GM19467 (cell line): ENCODE data around the gene BLOC1S6.

ENCODE experiments used
- ATAC-seq: cut with Tn5 transposase; IDR thresholded peaks from one replicate; pipeline ENCODE4 v1.9.1; 2021; ENCODE audit warnings: mild to moderate bottlenecking, moderate library complexity; ENCODE audit not compliant: unreplicated experiment

BLOC1S6 gene, protein sequence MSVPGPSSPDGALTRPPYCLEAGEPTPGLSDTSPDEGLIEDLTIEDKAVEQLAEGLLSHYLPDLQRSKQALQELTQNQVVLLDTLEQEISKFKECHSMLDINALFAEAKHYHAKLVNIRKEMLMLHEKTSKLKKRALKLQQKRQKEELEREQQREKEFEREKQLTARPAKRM

DNA sequence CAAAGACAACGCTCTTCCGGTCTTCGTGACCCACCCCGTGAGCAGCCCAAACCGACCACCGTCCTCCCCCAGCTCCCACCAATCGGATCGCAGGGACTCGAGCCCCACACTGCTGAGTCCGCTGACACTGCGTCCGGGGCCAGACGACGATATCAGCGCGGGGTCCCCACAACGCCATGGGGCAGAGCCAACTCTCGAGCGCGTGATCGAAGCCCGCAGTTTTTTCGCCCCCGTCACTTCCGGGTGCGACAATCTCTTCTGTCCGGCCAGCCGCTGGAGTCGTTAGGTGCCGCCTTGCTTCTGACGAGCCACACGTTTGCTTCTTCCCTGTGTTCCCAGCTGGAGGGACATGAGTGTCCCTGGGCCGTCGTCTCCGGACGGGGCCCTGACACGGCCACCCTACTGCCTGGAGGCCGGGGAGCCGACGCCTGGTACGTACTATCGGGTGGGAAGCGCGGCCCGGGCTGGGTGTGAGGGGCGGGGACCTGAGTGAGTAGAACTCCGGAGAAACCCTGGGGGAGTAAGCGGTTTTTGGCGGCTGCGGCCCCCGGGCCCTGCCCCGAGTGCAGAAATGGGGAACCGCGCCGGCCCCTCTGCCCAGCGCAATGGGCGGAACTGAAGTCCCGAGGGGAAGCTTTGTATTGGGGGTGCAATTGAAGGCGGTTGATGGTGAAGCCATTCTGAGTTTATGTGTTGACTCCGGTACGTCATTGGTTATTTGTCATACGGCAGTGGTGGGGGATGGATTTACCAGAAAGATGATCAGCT lies at the start of gene BLOC1S6:
TSS of gene BLOC1S6 (plus strand) at position 285 of the 768 bp plus-strand sequence. CDS start at position 350, 65 bp downstream.
- ATAC-seq = peak; percentile 74

- ATAC-seq = no peak
Observed at GRCh38 chr15:45539680-45540079, 47.5 kb upstream of the BLOC1S6 start.

- no peak for ATAC-seq
Observed at GRCh38 chr15:45540531-45540930, 46.6 kb upstream of the BLOC1S6 start.

DNA sequence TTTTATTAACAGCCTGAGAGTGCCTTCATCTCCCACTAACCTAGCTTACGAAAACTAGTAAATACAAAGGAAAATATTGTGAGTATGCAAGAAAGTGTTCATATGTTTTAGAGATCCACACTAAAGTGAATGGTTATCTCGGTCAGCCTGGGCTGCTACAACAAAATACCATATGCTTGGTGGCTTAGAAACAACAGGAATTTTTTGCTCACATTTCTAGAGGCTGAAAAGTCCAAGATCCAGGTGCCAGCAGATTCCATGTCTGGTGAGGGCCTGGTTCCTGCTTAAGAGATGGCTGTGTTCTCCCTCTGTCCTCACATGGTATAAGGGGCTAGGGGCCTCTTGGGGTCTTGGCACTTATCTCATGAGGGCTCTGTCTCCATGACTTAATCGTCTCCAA lies 44.1 kb upstream of the BLOC1S6 start:
- ATAC-seq = no peak

DNA sequence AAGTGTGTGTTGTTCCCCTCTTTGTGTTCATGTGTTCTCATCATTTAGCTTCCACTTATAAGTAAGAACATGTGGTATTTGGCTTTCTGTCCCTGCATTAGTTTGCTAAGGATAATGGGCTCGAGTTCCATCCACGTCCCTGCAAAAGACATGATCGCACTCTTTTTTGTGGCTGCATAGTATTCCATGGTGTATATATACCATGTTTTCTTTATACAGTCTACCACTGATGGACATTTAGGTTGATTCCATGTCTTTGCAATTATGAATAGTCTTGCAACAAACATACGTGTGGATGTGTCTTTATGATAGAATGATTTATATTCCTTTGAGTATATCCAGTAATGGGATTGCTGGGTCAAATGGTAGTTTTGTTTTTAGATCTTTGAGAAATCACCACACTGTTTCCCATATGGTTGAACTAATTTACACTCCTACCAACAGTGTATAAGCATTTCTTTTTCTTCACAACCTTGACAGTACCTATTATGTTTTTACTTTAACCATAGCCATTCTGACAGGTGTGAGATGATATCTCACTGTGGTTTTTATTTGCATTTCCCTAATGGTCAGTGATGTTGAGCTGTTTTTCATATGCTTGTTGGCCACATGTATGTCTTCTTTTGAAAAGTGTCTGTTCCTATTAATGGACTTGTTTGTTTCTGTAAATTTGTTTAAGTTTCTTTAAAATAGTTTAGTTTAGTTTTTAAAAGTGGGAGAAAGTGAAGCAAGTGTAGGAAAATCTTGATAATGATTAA lies 42.7 kb upstream of the BLOC1S6 start:
- no peak for ATAC-seq

- ATAC-seq = no peak
Observed at GRCh38 chr15:45546789-45547188, 40.4 kb upstream of the BLOC1S6 start.

GRCh38 chr15:45548753-45549520 lies 38.2 kb upstream of the BLOC1S6 start:
- ATAC-seq = no peak

GRCh38 chr15:45549541-45550220 lies 37.5 kb upstream of the BLOC1S6 start:
- no peak for ATAC-seq

- no peak for ATAC-seq
Observed at GRCh38 chr15:45550436-45550835, 36.7 kb upstream of the BLOC1S6 start.

DNA sequence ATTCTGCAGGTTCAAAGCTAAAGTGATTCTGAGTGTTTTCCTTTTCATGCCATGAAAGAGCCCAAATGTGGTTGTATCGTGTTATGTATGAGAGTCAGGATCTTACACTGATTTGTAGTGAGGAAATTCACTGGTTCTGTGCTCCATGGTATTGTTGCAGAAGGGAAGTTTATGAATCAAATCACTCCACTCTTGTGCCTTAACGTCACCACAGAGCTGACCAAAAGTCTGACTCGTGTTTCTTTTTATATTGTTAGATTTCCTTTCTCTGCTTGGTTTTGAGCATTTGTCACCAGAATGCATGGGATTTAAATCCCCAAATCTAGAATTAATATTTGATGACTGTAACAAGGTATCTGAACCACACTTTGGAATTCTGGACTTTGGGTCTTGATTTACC lies 35.5 kb upstream of the BLOC1S6 start:
- ATAC-seq = no peak

- ATAC-seq = no peak
Observed at GRCh38 chr15:45555934-45556608, 31.1 kb upstream of the BLOC1S6 start.

DNA sequence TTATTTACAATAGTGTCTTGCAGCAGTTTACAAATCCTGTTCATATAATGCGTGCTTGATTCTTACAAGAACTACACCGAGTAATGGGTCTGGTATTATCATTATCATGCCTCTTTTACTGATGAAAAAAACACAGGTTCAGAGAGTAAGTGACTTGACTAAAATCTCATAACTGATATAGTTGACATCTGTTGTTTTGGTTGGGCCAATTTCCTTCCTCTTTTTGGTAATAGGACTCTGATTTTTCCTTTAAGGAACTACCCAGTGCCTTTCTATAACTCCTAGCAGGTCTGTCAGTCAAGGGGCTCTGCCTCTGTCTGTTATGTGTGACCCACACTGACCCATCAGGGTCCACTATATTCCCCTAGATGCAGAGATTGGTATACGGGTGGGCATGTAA lies 14.6 kb upstream of the BLOC1S6 start:
- no peak for ATAC-seq

DNA sequence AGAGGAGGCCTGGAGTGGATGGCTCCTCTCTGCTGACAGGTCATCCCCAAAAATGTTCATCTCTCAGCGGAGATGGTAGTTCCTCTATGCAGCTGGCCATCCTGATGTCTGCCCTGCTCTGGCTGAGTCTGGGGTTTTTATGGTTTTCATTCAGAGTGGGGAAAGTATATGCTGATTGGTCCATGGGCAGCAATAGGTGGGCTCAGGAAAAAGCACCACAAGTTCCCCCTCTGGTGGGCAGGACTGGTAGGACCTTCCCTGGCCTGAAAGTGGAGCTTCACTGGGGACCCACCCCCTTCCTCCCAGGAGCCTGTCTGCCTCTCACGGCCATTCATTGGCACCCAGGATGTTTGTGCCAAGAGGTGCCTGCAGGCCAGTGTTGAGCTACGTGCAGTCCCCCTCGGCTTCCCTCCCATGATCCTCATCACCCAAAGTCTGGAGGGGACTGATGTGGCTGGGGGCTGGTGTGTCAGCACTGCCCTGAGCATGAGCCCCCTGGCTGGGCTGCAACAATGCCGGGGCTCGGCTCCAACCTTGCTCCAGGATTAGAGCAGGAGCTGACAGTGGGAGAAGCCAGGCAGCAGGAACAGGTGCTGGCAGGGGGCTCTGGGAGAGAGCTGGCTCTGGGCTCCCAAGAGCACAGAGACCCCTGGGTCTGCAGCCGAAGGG lies 13.1 kb upstream of the BLOC1S6 start:
- no peak for ATAC-seq

GRCh38 chr15:45581919-45582318 lies 5.3 kb upstream of the BLOC1S6 start:
- no peak for ATAC-seq

GRCh38 chr15:45583731-45584639 lies 3.2 kb upstream of the BLOC1S6 start:
- ATAC-seq = no peak

DNA sequence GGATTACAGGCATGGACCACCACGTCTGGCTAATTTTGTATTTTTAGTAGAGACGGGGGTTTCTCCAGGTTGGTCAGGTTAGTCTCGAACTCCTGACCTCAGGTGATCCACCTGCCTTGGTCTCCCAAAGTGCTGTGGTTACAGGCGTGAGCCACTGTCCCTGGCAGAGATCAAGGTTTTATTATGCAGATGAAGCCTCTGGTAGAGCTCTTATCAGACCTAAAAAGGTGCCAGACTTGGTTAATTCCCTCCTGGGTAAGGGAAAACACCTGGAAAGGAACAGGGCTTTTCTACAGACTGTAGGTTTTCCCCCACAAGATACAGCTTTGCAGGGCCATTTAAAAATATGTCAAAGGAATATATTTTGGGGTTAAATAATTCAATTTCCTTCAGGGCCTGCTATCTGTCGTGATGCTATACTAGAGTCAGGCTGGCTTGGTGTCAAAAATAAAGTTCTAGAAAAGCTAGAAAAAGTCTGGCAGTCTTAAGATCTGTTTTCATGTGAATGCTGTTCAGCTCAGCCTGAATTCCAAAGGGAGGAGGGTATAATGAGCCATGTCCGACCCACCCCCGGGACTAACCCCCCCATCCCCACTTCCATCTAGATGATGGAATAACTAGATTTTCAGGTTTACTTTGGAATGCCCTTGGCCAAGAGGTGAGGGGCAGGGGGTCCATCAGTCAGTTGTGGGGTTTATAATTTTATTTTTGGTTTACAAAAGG lies 1.9 kb upstream of the BLOC1S6 start:
- ATAC-seq = no peak

DNA sequence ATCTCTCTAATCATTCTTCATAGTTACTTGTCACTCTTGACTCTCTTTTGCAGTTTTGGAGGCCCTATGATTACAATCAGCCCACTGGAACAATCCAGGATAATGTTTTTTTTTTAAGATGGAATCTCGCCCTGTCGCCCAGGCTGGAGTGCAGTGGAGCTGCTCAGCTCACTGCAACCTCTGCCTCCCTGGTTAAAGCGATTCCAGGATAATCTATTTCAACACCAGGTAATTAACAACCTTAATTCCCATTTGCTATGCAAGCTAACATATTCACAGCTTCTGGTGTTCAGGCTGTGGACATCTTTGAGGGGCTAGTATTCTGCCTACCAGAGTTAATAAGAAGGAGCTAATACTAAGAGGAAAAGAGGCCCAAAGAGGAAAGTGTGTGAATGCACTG lies 1.1 kb upstream of the BLOC1S6 start:
- no peak for ATAC-seq

DNA sequence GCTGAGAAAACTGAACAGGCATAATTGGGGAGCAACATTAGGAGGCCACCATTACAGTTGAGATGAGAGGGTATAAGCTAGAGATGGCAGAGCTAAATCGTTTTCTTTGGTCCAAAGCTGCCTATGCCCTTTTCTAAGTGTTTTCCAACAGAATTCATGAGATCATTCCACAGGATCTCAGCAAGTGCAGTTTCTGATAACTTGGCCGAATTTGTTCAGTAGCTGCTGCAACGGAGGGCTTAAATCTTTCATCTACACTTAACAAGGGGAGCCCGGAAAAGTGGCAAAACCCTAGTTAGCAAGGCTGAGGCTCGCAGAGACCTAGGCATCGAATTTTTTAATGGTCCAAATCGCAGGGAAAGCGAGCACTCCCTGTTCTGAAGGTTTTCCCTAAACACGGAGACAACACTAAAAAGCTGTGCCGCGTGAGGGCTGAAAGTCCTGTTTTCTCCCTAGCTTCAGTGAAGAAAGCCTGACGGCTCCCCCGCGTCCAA lies 531 bp upstream of the BLOC1S6 start:
- no peak for ATAC-seq
